Measurements from ENCODE around the gene MITF.

The MITF gene

DNA sequence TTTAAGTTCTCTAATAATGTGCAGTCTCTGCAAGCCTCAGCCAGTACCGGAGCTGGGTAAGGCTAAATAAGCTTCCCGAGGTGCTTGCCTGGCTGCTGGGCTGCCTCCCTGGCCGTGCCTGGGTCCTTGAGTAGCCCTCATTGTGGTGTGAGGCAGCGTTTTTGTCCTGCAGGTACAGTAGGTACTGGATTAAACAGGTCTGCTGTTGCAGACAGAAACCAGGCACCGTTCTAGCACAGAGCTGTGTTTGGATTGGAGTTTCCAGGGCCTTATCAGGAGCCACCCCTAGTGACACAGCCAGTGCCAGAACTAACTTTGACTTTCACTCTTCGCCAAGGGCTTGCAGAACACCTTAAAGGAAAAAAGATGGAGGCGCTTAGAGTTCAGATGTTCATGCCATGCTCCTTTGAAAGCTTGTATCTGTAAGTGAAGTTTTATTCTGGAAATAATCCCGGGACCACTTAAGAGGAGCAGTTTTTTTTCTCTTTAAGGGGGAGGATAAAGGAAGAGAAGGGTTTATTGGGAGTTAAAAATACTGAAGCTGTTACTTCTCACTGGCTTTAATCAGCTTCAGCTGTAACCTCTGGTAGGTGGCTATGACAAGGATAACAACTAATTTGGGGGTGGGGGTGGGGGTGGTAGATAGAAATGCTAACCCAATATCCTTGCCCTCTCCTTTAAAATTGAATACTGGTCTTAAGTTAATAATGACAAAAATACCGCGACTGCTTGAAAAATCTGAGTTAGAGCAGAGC lies 126.8 kb downstream of the MITF start:
- peaks cover 10% of the 10 kb centered on the region for H3K4me1 ChIP-seq (ENCODE audit: control insufficient read depth, insufficient read depth, low read depth, low read length)
- H2BK120ac ChIP-seq (ENCODE audit: low read depth, low read length): peak overlapping the region; percentile 24
- WGBS: 68% methylated on average over 10 of the region's 10 CpGs
- peak overlapping the region in 1 of 2 experiments; percentile 40 for H3K4ac ChIP-seq (ENCODE audit: low read depth in 1 of 2, low read length in 2 of 2)
- H2BK15ac ChIP-seq (ENCODE audit: low read depth, poor library complexity, severe bottlenecking): no peak overlapping the region
- no peaks in the 10 kb centered on the region for H3K27me3 ChIP-seq (ENCODE audit: control insufficient read depth in 1 of 2, insufficient read depth in 1 of 2, low read length in 2 of 2)
- H3K14ac ChIP-seq (ENCODE audit: low read length in 2 of 2): no peak overlapping the region
- peak overlapping the region in 1 of 2 experiments; percentile 55 for H2BK12ac ChIP-seq (ENCODE audit: low read length in 2 of 2)
- peak overlapping the region; percentile 52 to 87 for H3K18ac ChIP-seq (ENCODE audit: low read depth in 1 of 2, low read length in 2 of 2)
- H2BK5ac ChIP-seq (ENCODE audit: low read depth, low read length, poor library complexity, severe bottlenecking): no peak overlapping the region
- H3K9me3 ChIP-seq (ENCODE audit: control insufficient read depth, low read length): no peaks in the 10 kb centered on the region
- peak overlapping the region; percentile 42 for H3K9ac ChIP-seq (ENCODE audit: low read length)
- peak overlapping the region in 1 of 2 experiments; percentile 43 for H3K4me3 ChIP-seq (ENCODE audit: insufficient read depth in 1 of 2, low read depth in 1 of 2, low read length in 2 of 2)
- peaks cover 13% of the 10 kb centered on the region for H3K79me1 ChIP-seq (replicated peaks; ENCODE audit: low read length, poor library complexity, severe bottlenecking)
- H3K4me2 ChIP-seq (ENCODE audit: low read length, poor library complexity, severe bottlenecking): peak overlapping the region; percentile 66
- H3K27ac ChIP-seq (ENCODE audit: low read length, poor library complexity, severe bottlenecking): peak overlapping the region; percentile 84
- no peaks in the 10 kb centered on the region for H3K36me3 ChIP-seq (ENCODE audit: control insufficient read depth in 1 of 2, insufficient read depth in 2 of 2, low read depth in 1 of 2, low read length in 2 of 2)
- H2AFZ ChIP-seq (ENCODE audit: low read depth, low read length): no peak overlapping the region
- peak; percentile 33 for DNase-seq
- H3K23ac ChIP-seq (ENCODE audit: low read length in 2 of 2): no peak overlapping the region
- H4K8ac ChIP-seq (ENCODE audit: low read length): peak overlapping the region; percentile 82
- H4K91ac ChIP-seq (ENCODE audit: low read length): peak overlapping the region; percentile 65
- H2AK5ac ChIP-seq (ENCODE audit: low read length, severe bottlenecking): no peak overlapping the region

DNA sequence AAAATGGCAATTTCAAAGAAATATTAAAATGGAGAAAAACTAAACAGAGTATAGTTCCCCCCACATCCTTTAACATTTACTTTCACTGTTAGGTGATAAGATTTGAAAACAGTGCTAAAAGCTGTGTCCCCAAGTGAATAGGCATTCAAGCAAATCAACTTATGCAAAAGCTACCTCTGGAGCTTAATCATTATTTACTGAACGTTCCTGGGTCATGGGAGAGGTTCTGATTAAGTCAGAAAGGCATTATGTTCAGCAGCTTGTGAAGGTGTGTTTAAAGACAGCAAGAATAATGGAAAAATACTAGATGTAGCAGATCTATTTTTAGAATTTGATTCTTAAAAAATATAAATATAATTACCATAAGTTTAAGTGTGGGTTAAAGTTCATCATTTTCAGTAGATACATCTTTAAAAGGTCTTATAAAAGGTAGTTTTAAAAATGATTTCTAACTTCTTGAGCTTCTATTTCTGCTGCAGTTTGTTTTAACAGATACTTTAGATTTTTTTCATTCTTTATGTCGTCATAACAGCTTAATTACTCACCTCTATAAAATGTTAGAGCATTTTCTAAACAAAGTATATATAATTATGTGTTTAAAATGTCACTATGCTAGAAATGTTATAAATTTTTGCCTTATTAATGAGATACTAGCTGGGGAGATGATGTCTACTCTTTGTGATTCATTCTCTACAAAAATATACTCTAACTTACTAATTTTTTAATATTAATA lies 127.9 kb downstream of the MITF start:
- H2BK12ac ChIP-seq (ENCODE audit: low read length in 2 of 2): no peak overlapping the region
- no peak overlapping the region for H2BK5ac ChIP-seq (ENCODE audit: low read depth, low read length, poor library complexity, severe bottlenecking)
- no peak overlapping the region for H3K14ac ChIP-seq (ENCODE audit: low read length in 2 of 2)
- no peak overlapping the region for H2BK120ac ChIP-seq (ENCODE audit: low read depth, low read length)
- peaks cover 9% of the 10 kb centered on the region for H3K79me1 ChIP-seq (replicated peaks; ENCODE audit: low read length, poor library complexity, severe bottlenecking)
- no peak overlapping the region for H3K23ac ChIP-seq (ENCODE audit: low read length in 2 of 2)
- peaks cover 10% of the 10 kb centered on the region for H3K4me1 ChIP-seq (ENCODE audit: control insufficient read depth, insufficient read depth, low read depth, low read length)
- H4K8ac ChIP-seq (ENCODE audit: low read length): no peak overlapping the region
- H2BK15ac ChIP-seq (ENCODE audit: low read depth, poor library complexity, severe bottlenecking): no peak overlapping the region
- no peaks in the 10 kb centered on the region for H3K27me3 ChIP-seq (ENCODE audit: control insufficient read depth in 1 of 2, insufficient read depth in 1 of 2, low read length in 2 of 2)
- H3K4me2 ChIP-seq (ENCODE audit: low read length, poor library complexity, severe bottlenecking): no peak overlapping the region
- peak; percentile 37 for DNase-seq
- no peak overlapping the region for H4K91ac ChIP-seq (ENCODE audit: low read length)
- no peaks in the 10 kb centered on the region for H3K9me3 ChIP-seq (ENCODE audit: control insufficient read depth, low read length)
- H2AFZ ChIP-seq (ENCODE audit: low read depth, low read length): no peak overlapping the region
- no peak overlapping the region for H3K4me3 ChIP-seq (ENCODE audit: insufficient read depth in 1 of 2, low read depth in 1 of 2, low read length in 2 of 2)
- no peak overlapping the region for H3K18ac ChIP-seq (ENCODE audit: low read depth in 1 of 2, low read length in 2 of 2)
- H3K36me3 ChIP-seq (ENCODE audit: control insufficient read depth in 1 of 2, insufficient read depth in 2 of 2, low read depth in 1 of 2, low read length in 2 of 2): no peaks in the 10 kb centered on the region
- H3K9ac ChIP-seq (ENCODE audit: low read length): no peak overlapping the region
- H3K4ac ChIP-seq (ENCODE audit: low read depth in 1 of 2, low read length in 2 of 2): no peak overlapping the region
- peak overlapping the region; percentile 84 for H3K27ac ChIP-seq (ENCODE audit: low read length, poor library complexity, severe bottlenecking)
- whole genome bisulfite sequencing: 0% methylated on average over 1 of the region's 2 CpGs
- no peak overlapping the region for H2AK5ac ChIP-seq (ENCODE audit: low read length, severe bottlenecking)

DNA sequence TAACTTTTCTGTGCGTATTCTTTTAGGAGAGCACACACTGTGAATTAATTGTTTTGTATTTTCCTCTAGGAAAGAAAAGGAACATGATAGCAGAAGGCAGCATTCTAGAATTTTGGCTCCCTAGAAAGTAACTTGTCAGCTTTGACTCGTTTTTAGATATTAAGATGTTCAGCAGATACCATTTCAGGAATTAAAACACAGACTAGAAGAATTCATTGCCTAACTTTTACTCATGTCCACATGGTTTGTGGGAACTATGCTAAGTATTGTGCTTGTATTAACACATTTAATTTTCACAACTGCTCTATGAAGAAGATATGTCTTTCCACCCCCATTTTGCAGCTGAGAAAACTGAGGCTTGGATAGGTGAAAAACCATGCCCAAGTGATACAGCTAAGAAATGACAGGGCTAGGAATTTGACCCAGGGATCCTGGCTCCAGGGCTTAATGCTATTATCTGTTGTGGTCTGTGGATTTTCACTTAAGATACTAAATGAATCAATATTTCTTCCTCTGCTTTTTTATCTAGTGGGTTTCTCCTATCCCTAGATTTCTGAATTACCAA lies 128.8 kb downstream of the MITF start:
- 78% methylated on average over 1 of the region's 2 CpGs for WGBS
- Histone ChIP-seq H3K36me3 (ENCODE audit: control insufficient read depth in 1 of 2, insufficient read depth in 2 of 2, low read depth in 1 of 2, low read length in 2 of 2) (no peaks in the 10 kb centered on the region), H3K9me3 (ENCODE audit: control insufficient read depth, low read length) (no peaks in the 10 kb centered on the region), H2BK12ac (ENCODE audit: low read length in 2 of 2) (no peak overlapping the region), H2AK5ac (ENCODE audit: low read length, severe bottlenecking) (peak overlapping the region; percentile 79), H3K9ac (ENCODE audit: low read length) (no peak overlapping the region), H3K23ac (ENCODE audit: low read length in 2 of 2) (no peak overlapping the region), H2AFZ (ENCODE audit: low read depth, low read length) (no peak overlapping the region), H3K4me2 (ENCODE audit: low read length, poor library complexity, severe bottlenecking) (no peak overlapping the region), H3K79me1 (replicated peaks; ENCODE audit: low read length, poor library complexity, severe bottlenecking) (peaks cover 7% of the 10 kb centered on the region), H2BK120ac (ENCODE audit: low read depth, low read length) (no peak overlapping the region), H3K4ac (ENCODE audit: low read depth in 1 of 2, low read length in 2 of 2) (no peak overlapping the region), H4K8ac (ENCODE audit: low read length) (no peak overlapping the region), H4K91ac (ENCODE audit: low read length) (no peak overlapping the region), H3K27me3 (ENCODE audit: control insufficient read depth in 1 of 2, insufficient read depth in 1 of 2, low read length in 2 of 2) (no peaks in the 10 kb centered on the region), H3K14ac (ENCODE audit: low read length in 2 of 2) (peak overlapping the region in 1 of 2 experiments; percentile 23), H3K18ac (ENCODE audit: low read depth in 1 of 2, low read length in 2 of 2) (peak overlapping the region in 1 of 2 experiments; percentile 2), H3K4me3 (ENCODE audit: insufficient read depth in 1 of 2, low read depth in 1 of 2, low read length in 2 of 2) (no peak overlapping the region), H2BK15ac (ENCODE audit: low read depth, poor library complexity, severe bottlenecking) (no peak overlapping the region), H2BK5ac (ENCODE audit: low read depth, low read length, poor library complexity, severe bottlenecking) (no peak overlapping the region), H3K4me1 (ENCODE audit: control insufficient read depth, insufficient read depth, low read depth, low read length) (peaks cover 10% of the 10 kb centered on the region), H3K27ac (ENCODE audit: low read length, poor library complexity, severe bottlenecking) (peak overlapping the region; percentile 86)
- DNase-seq: peak; percentile 27

DNA sequence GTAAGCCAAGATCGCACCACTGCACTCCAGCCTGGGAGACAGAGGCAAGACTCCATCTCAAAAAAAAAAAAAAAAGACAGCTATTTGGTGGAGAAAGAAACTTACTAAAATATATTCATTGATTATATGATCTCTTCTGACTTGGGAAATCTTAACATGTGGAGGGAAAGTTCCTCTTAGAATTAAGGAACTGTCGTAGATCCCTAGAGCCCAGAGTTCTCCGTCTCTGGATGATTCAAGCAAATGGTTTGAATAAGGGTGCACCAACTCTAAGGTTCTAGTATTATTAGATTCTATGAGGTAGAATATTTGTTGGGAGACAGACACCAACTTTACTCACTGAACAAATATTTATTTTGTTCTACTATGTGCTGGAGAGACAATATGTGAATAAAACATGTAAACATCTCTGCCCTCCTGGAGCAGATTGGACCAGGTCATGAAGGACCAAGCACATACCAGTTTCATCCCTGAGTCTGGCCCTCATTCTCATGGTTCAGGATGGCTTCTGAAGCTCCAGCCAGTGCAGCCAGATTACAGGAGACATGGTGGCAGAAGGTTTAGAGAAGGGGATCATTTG lies 129.7 kb downstream of the MITF start:
- Histone ChIP-seq H3K14ac (ENCODE audit: low read length in 2 of 2) (no peak overlapping the region), H2AK5ac (ENCODE audit: low read length, severe bottlenecking) (peak overlapping the region; percentile 57), H4K8ac (ENCODE audit: low read length) (no peak overlapping the region), H3K4me1 (ENCODE audit: control insufficient read depth, insufficient read depth, low read depth, low read length) (peaks cover 10% of the 10 kb centered on the region), H2BK12ac (ENCODE audit: low read length in 2 of 2) (peak overlapping the region in 1 of 2 experiments; percentile 44), H3K27me3 (ENCODE audit: control insufficient read depth in 1 of 2, insufficient read depth in 1 of 2, low read length in 2 of 2) (no peaks in the 10 kb centered on the region), H3K4me2 (ENCODE audit: low read length, poor library complexity, severe bottlenecking) (no peak overlapping the region), H2BK15ac (ENCODE audit: low read depth, poor library complexity, severe bottlenecking) (no peak overlapping the region), H2AFZ (ENCODE audit: low read depth, low read length) (no peak overlapping the region), H3K36me3 (ENCODE audit: control insufficient read depth in 1 of 2, insufficient read depth in 2 of 2, low read depth in 1 of 2, low read length in 2 of 2) (no peaks in the 10 kb centered on the region), H3K4me3 (ENCODE audit: insufficient read depth in 1 of 2, low read depth in 1 of 2, low read length in 2 of 2) (no peak overlapping the region), H2BK5ac (ENCODE audit: low read depth, low read length, poor library complexity, severe bottlenecking) (no peak overlapping the region), H3K9me3 (ENCODE audit: control insufficient read depth, low read length) (no peaks in the 10 kb centered on the region), H3K23ac (ENCODE audit: low read length in 2 of 2) (no peak overlapping the region), H4K91ac (ENCODE audit: low read length) (no peak overlapping the region), H3K18ac (ENCODE audit: low read depth in 1 of 2, low read length in 2 of 2) (peak overlapping the region in 1 of 2 experiments; percentile 35), H3K27ac (ENCODE audit: low read length, poor library complexity, severe bottlenecking) (peak overlapping the region; percentile 62), H3K79me1 (replicated peaks; ENCODE audit: low read length, poor library complexity, severe bottlenecking) (peaks cover 4% of the 10 kb centered on the region), H3K9ac (ENCODE audit: low read length) (no peak overlapping the region), H3K4ac (ENCODE audit: low read depth in 1 of 2, low read length in 2 of 2) (peak overlapping the region in 1 of 2 experiments; percentile 24), H2BK120ac (ENCODE audit: low read depth, low read length) (no peak overlapping the region)
- 96% methylated on average over 2 of the region's 3 CpGs for WGBS
- no peak for DNase-seq
